ENCODE data around the gene PIK3R6. TPM values are rescaled to one million over a fixed set of nuclear protein-coding genes. Genes with fewer than 3 reads are reported as not detected.
"Not testable (repeated sequence)": the region's sequence is repeated elsewhere in the genome, so short reads cannot be mapped to it uniquely, and the experiment has no call there.

PIK3R6 gene
- total and polyA plus RNA-seq, 2 of the 13 experiments (the other 11 are each of a cell fraction or from before 2014, with no cell fraction given): not detected

- TF ChIP-seq ZNF546 (CRISPR knock-in tag; conservative IDR thresholded peaks at IDR 0.05) (no peak), DBP (CRISPR knock-in tag; IDR thresholded peaks at IDR 0.05; ENCODE audit: not compliant biosample characterization) (no peak)
These were observed 61.1 kb downstream of the PIK3R6 start (continued) for GRCh38 chr17:8806253-8806925.

- H3K27me3 ChIP-seq (ENCODE audit: control insufficient read depth in 1 of 2, insufficient read depth in 2 of 2, low read length in 2 of 2): peaks cover 0 to 17% of the 10 kb centered on the region in 2 experiments; a peak in 4 of 5 replicates
- DNase-seq (ENCODE audit: low spot score); H3K9ac ChIP-seq (ENCODE audit: insufficient read depth, low read depth, low read length); BruUV-seq (replicated peaks); ATAC-seq; FAIRE-seq; intact Hi-C loops (cut with micrococcal nuclease; ENCODE audit: unreplicated experiment); in situ Hi-C loops (cut with HindIII; ENCODE audit: extremely low pct_ligation_motif_present, low pct_unique_long_range_greater_than_20kb); H2AFZ ChIP-seq (ENCODE audit: low read length); H3K4me1 ChIP-seq (ENCODE audit: insufficient read depth, low read length); H3K79me2 ChIP-seq (ENCODE audit: insufficient read depth, low read length); H3K36me3 ChIP-seq (replicated peaks in 1 of 2; ENCODE audit: control insufficient read depth in 1 of 2, insufficient read depth in 2 of 2, low read length in 2 of 2); H3K27ac ChIP-seq (ENCODE audit: extremely low read length, insufficient read depth, low read length); H4K20me1 ChIP-seq (ENCODE audit: insufficient read depth, low read length); H3K4me2 ChIP-seq (ENCODE audit: low read depth, low read length); CTCF ChIA-PET (ENCODE audit: low intra/inter-chr PET ratio, low total read pairs); H3K9me3 ChIP-seq (ENCODE audit: low read length); H3K4me3 ChIP-seq (replicated peaks in 1 of 3; ENCODE audit: insufficient read depth in 1 of 3, low read depth in 2 of 3, low read length in 3 of 3): not testable (repeated sequence)
- POLR2A ChIA-PET: interaction anchor here (0.7 kb wide), 1 partner anchor 16 kb away, joined by 3 read pairs; no protein-coding TSS in a partner anchor
- 16% methylated on average over 10 of the region's 10 CpGs for WGBS (ENCODE audit: low lambda C conversion rate)
These were observed 62.1 kb downstream of the PIK3R6 start for GRCh38 chr17:8805396-8805795.

Data from HepG2 (cell line).